Mesenchymal stem cell (in vitro differentiated cells and primary cell): ENCODE measurements around the gene TMEM151B.

ENCODE experiments used
- DNase-seq: peaks from one replicate; pipeline ENCODE4 v3.0.0-alpha.2; 2013
- H2AFZ ChIP-seq: one replicate; pipeline ENCODE4 v1.6.1; 2013; ENCODE audit warnings: low read depth, mild to moderate bottlenecking, control low read depth, inconsistent platforms, low read length, moderate library complexity
- H2AK5ac ChIP-seq: 2 replicates; pipeline ENCODE4 v1.6.1; 2013; ENCODE audit warnings: low read length, moderate library complexity, mild to moderate bottlenecking, inconsistent platforms; ENCODE audit not compliant: severe bottlenecking
- H2BK120ac ChIP-seq: one replicate; pipeline ENCODE4 v1.6.1; 2013; ENCODE audit warnings: low read depth, mild to moderate bottlenecking, inconsistent platforms, low read length, moderate library complexity
- H2BK12ac ChIP-seq, 2 experiments: one replicate each; pipeline ENCODE4 v1.6.1; 2013; ENCODE audit warnings: inconsistent platforms in 2 of 2, low read length in 2 of 2, mild to moderate bottlenecking in 2 of 2, moderate library complexity in 2 of 2, control low read depth in 1 of 2
- H2BK15ac ChIP-seq: one replicate; pipeline ENCODE4 v1.6.1; 2013; ENCODE audit warnings: mild to moderate bottlenecking, low read depth, inconsistent platforms; ENCODE audit not compliant: poor library complexity, severe bottlenecking
- H2BK5ac ChIP-seq: 2 replicates; pipeline ENCODE4 v1.6.1; 2013; ENCODE audit warnings: low read depth, mild to moderate bottlenecking, low read length, control low read depth, inconsistent platforms; ENCODE audit not compliant: poor library complexity, severe bottlenecking
- H3K14ac ChIP-seq, 2 experiments: one replicate each; pipeline ENCODE4 v1.6.1; 2013; ENCODE audit warnings: inconsistent platforms in 2 of 2, low read length in 2 of 2, control low read depth in 1 of 2, mild to moderate bottlenecking in 1 of 2, moderate library complexity in 1 of 2
- H3K18ac ChIP-seq, 2 experiments: one replicate each; pipeline ENCODE4 v1.6.1; 2013; ENCODE audit warnings: inconsistent platforms in 2 of 2, low read length in 2 of 2, control low read depth in 1 of 2, low read depth in 1 of 2, mild to moderate bottlenecking in 1 of 2
- H3K23ac ChIP-seq, 2 experiments: one replicate each; pipeline ENCODE4 v1.6.1; 2013; ENCODE audit warnings: inconsistent platforms in 2 of 2, low read length in 2 of 2, mild to moderate bottlenecking in 2 of 2, moderate library complexity in 2 of 2, control low read depth in 1 of 2
- H3K27ac ChIP-seq: 2 replicates; pipeline ENCODE4 v1.5.1; 2013; ENCODE audit warnings: mild to moderate bottlenecking, moderate library complexity, low read length, control low read depth, inconsistent platforms; ENCODE audit not compliant: poor library complexity, severe bottlenecking
- H3K27me3 ChIP-seq, 2 experiments: 2 replicates each; pipeline versions ENCODE4 v1.6.1 to v1.7.0; 2013; ENCODE audit warnings: low read length in 2 of 2, mild to moderate bottlenecking in 2 of 2, moderate library complexity in 2 of 2, control low read depth in 1 of 2, inconsistent platforms in 1 of 2; ENCODE audit not compliant: control insufficient read depth in 1 of 2, insufficient read depth in 1 of 2
- H3K36me3 ChIP-seq, 2 experiments: 2 replicates each; pipeline versions ENCODE4 v1.6.1 to v1.7.0; 2013; ENCODE audit warnings: low read length in 2 of 2, control low read depth in 1 of 2, inconsistent platforms in 1 of 2, low read depth in 1 of 2, mild to moderate bottlenecking in 1 of 2; ENCODE audit not compliant: insufficient read depth in 2 of 2, control insufficient read depth in 1 of 2
- H3K4ac ChIP-seq, 2 experiments: one replicate each; pipeline ENCODE4 v1.6.1; 2013; ENCODE audit warnings: inconsistent platforms in 2 of 2, low read length in 2 of 2, mild to moderate bottlenecking in 2 of 2, moderate library complexity in 2 of 2, control low read depth in 1 of 2, low read depth in 1 of 2
- H3K4me1 ChIP-seq: 2 replicates; pipeline ENCODE4 v1.6.1; 2013; ENCODE audit warnings: low read depth, low read length, control low read depth; ENCODE audit not compliant: control insufficient read depth, insufficient read depth
- H3K4me2 ChIP-seq: 2 replicates; pipeline ENCODE4 v1.6.1; 2013; ENCODE audit warnings: low read length, mild to moderate bottlenecking, inconsistent platforms; ENCODE audit not compliant: poor library complexity, severe bottlenecking
- H3K4me3 ChIP-seq, 2 experiments: 2 replicates each; pipeline versions ENCODE4 v1.5.1 to v1.7.0; 2013; ENCODE audit warnings: low read length in 2 of 2, mild to moderate bottlenecking in 2 of 2, control low read depth in 1 of 2, low read depth in 1 of 2; ENCODE audit not compliant: insufficient read depth in 1 of 2
- H3K79me1 ChIP-seq: replicated peaks from 2 replicates; pipeline ENCODE4 v1.6.1; 2013; ENCODE audit warnings: mild to moderate bottlenecking, control low read depth, low read length, inconsistent platforms; ENCODE audit not compliant: poor library complexity, severe bottlenecking
- H3K9ac ChIP-seq: 2 replicates; pipeline ENCODE4 v1.7.0; 2013; ENCODE audit warnings: mild to moderate bottlenecking, low read length, moderate library complexity
- H3K9me3 ChIP-seq: 2 replicates; pipeline ENCODE4 v1.7.0; 2013; ENCODE audit warnings: mild to moderate bottlenecking, low read length; ENCODE audit not compliant: control insufficient read depth
- H4K8ac ChIP-seq: one replicate; pipeline ENCODE4 v1.6.1; 2013; ENCODE audit warnings: inconsistent platforms, mild to moderate bottlenecking, low read length, moderate library complexity
- H4K91ac ChIP-seq: one replicate; pipeline ENCODE4 v1.6.1; 2013; ENCODE audit warnings: mild to moderate bottlenecking, low read length, inconsistent platforms
- WGBS: methylation state at CpG from one replicate; pipeline ENCODE4 v1.1.7; 2013; ENCODE audit warnings: mixed read lengths; 5-methylcytosine and 5-hydroxymethylcytosine counted together

The TMEM151B gene

GRCh38 chr6:44237021-44237812, 33.0 kb upstream of the TMEM151B start:
- Histone ChIP-seq H3K23ac (no peak overlapping the region), H2AK5ac (peak overlapping the region; percentile 96), H4K91ac (peak overlapping the region; percentile 88), H3K27ac (peak overlapping the region; percentile 96), H3K4me3 (peak overlapping the region; percentile 55 to 75), H2BK12ac (peak overlapping the region in 1 of 2 experiments; percentile 76), H3K18ac (peak overlapping the region; percentile 89 to 93), H3K4ac (peak overlapping the region; percentile 20 to 84), H2BK5ac (peak overlapping the region; percentile 80), H3K4me2 (peak overlapping the region; percentile 84), H3K9me3 (no peaks in the 10 kb centered on the region), H2BK120ac (peak overlapping the region; percentile 61), H3K14ac (peak overlapping the region in 1 of 2 experiments; percentile 91), H3K9ac (peak overlapping the region; percentile 84), H3K79me1 (peaks cover 2% of the 10 kb centered on the region), H2AFZ (peak overlapping the region; percentile 70), H3K36me3 (peaks cover 2 to 15% of the 10 kb centered on the region in 2 experiments), H4K8ac (peak overlapping the region; percentile 87), H3K27me3 (no peaks in the 10 kb centered on the region), H3K4me1 (peaks cover 25% of the 10 kb centered on the region), H2BK15ac (peak overlapping the region; percentile 95)
- DNase-seq = peak; percentile 98
- WGBS = 43% methylated on average over 19 of the region's 22 CpGs

- Histone ChIP-seq H3K23ac (no peak overlapping the region), H3K9me3 (no peaks in the 10 kb centered on the region), H3K27me3 (no peaks in the 10 kb centered on the region), H2BK5ac (peak overlapping the region; percentile 80), H3K18ac (peak overlapping the region; percentile 87 to 93), H4K91ac (peak overlapping the region; percentile 88), H4K8ac (peak overlapping the region; percentile 87), H3K4me2 (peak overlapping the region; percentile 84), H2BK120ac (peak overlapping the region; percentile 61), H3K14ac (no peak overlapping the region), H3K79me1 (peaks cover 2% of the 10 kb centered on the region), H3K9ac (peak overlapping the region; percentile 84), H2AFZ (peak overlapping the region; percentile 70), H3K27ac (peak overlapping the region; percentile 96), H3K4me3 (peak overlapping the region; percentile 55 to 75), H2BK12ac (peak overlapping the region in 1 of 2 experiments; percentile 37), H3K4ac (peak overlapping the region in 1 of 2 experiments; percentile 84), H3K4me1 (peaks cover 25% of the 10 kb centered on the region), H2AK5ac (peak overlapping the region; percentile 68), H3K36me3 (peaks cover 0 to 9% of the 10 kb centered on the region in 2 experiments), H2BK15ac (peak overlapping the region; percentile 95)
- peak; percentile 83 for DNase-seq
- under 1% methylated on average over 41 of the region's 42 CpGs for WGBS
Measured at GRCh38 chr6:44237813-44238433, 32.3 kb upstream of the TMEM151B start.

- 94% methylated on average over 7 of the region's 7 CpGs for WGBS
- no peaks in the 10 kb centered on the region for H3K9me3 ChIP-seq
- no peak overlapping the region for H3K18ac ChIP-seq
- peaks cover 25% of the 10 kb centered on the region for H3K4me1 ChIP-seq
- H2BK5ac ChIP-seq = no peak overlapping the region
- H4K8ac ChIP-seq = no peak overlapping the region
- H3K4ac ChIP-seq = no peak overlapping the region
- H4K91ac ChIP-seq = no peak overlapping the region
- peak overlapping the region; percentile 84 for H3K9ac ChIP-seq
- peak overlapping the region in 1 of 2 experiments; percentile 75 for H3K4me3 ChIP-seq
- peak overlapping the region; percentile 0 for H2BK15ac ChIP-seq
- H3K79me1 ChIP-seq = no peaks in the 10 kb centered on the region
- no peak for DNase-seq
- peak overlapping the region in 1 of 2 experiments; percentile 10 for H2BK12ac ChIP-seq
- H2AFZ ChIP-seq = no peak overlapping the region
- peak overlapping the region in 1 of 2 experiments; percentile 56 for H3K23ac ChIP-seq
- no peaks in the 10 kb centered on the region for H3K27me3 ChIP-seq
- H2AK5ac ChIP-seq = peak overlapping the region; percentile 90
- H3K36me3 ChIP-seq = no peaks in the 10 kb centered on the region
- no peak overlapping the region for H2BK120ac ChIP-seq
- H3K14ac ChIP-seq = no peak overlapping the region
- H3K27ac ChIP-seq = no peak overlapping the region
- no peak overlapping the region for H3K4me2 ChIP-seq
Measured at GRCh38 chr6:44238687-44239350, 31.4 kb upstream of the TMEM151B start.

GRCh38 chr6:44243345-44243744, 26.9 kb upstream of the TMEM151B start:
- no peak overlapping the region for H2BK12ac ChIP-seq
- H4K91ac ChIP-seq = no peak overlapping the region
- no peak overlapping the region for H3K4ac ChIP-seq
- no peak overlapping the region for H2BK5ac ChIP-seq
- no peaks in the 10 kb centered on the region for H3K27me3 ChIP-seq
- no peak overlapping the region for H4K8ac ChIP-seq
- 89% methylated on average over 7 of the region's 7 CpGs for WGBS
- H3K9ac ChIP-seq = no peak overlapping the region
- H3K79me1 ChIP-seq = peaks cover 2% of the 10 kb centered on the region
- no peak overlapping the region for H3K4me3 ChIP-seq
- no peak for DNase-seq
- no peak overlapping the region for H2BK120ac ChIP-seq
- H3K4me2 ChIP-seq = no peak overlapping the region
- H3K23ac ChIP-seq = no peak overlapping the region
- peaks cover 7% of the 10 kb centered on the region for H3K4me1 ChIP-seq
- no peak overlapping the region for H2BK15ac ChIP-seq
- H3K18ac ChIP-seq = no peak overlapping the region
- no peak overlapping the region for H3K14ac ChIP-seq
- H2AFZ ChIP-seq = no peak overlapping the region
- H3K36me3 ChIP-seq = no peaks in the 10 kb centered on the region
- no peak overlapping the region for H2AK5ac ChIP-seq
- H3K9me3 ChIP-seq = no peaks in the 10 kb centered on the region
- H3K27ac ChIP-seq = no peak overlapping the region
